H1 (cell line): Measurements from ENCODE around the gene HEPHL1. TPM values are rescaled to one million over a fixed set of nuclear protein-coding genes. Genes with fewer than 3 reads are reported as not detected.

Source experiments
- FOSL1 ChIP-seq: IDR thresholded peaks from 2 replicates; pipeline ENCODE4 v1.6.1; 2011; ENCODE audit warnings: mild to moderate bottlenecking, low read depth, low read length, moderate library complexity; ENCODE audit not compliant: insufficient read depth
- polyA plus RNA-seq, 7 experiments: library from polyadenylated mRNA; depleted of rRNA in 3 of 7; stranded (reverse) in 5 of 7; unstranded in 2 of 7; fragments of >200 nt in 5 of 7; fragments of 200-250 nt in 2 of 7; gene quantifications; 1 replicate in 5 of 7; 2 replicates in 1 of 7; 4 replicates in 1 of 7; pipeline versions ENCODE4 v1.2.1 to v1.2.3, GENCODE V29; 2011 to 2013; ENCODE audit warnings: missing spikeins in 2 of 7, mixed read lengths in 2 of 7
- total RNA-seq: library from RNA; stranded (reverse); fragmentation: NEBNext Ultra II Directional; extraction: Animal tissue kit (Norgen Biotek cat#: 25700); gene quantifications from 2 replicates; pipeline ENCODE4 v1.2.1, GENCODE V29; 2021

The HEPHL1 gene
- total and polyA plus RNA-seq, 2 of the 8 experiments (the other 6 are each of a cell fraction or from before 2014, with no cell fraction given): 0.09 to 0.11 TPM

DNA sequence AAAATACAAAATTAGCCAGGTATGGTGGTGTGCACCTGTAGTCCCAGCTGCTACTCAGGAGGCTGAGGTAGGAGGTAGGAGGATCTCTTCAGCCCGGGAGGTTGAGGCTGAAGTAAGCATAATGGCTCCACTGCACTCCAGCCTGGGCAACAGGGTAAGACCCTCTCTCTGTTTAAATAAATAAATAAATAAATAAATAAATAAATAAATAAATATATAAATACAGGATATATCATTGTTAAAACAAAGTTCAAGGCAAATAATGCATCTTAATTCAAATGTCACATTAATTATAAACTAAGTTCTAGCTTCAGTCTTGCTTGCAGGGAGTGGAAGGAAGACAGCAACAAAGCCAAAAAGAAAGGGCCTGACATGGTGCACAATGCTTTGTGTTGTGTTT, 63.0 kb downstream of the HEPHL1 start (continued):
- no peak for TF ChIP-seq FOSL1
- TF ChIP-seq, all 59 proteins: peak for 0
